Keratinocyte (primary cell): ENCODE results near the gene DUSP7.

Experiments used
- CTCF ChIP-seq, 3 experiments: IDR thresholded peaks in 1 of 3; conservative IDR thresholded peaks in 1 of 3; optimal IDR thresholded peaks in 1 of 3; 2 replicates in 2 of 3; 3 replicates in 1 of 3; pipeline versions ENCODE3 to v1.5.1; 2011; ENCODE audit warnings: low read length in 3 of 3, mild to moderate bottlenecking in 3 of 3, moderate library complexity in 2 of 3, control low read depth in 1 of 3, inconsistent platforms in 1 of 3; ENCODE audit not compliant: insufficient read depth in 2 of 3; ENCODE audit errors: extremely low read depth in 1 of 3
- EZH2 ChIP-seq: IDR thresholded peaks from one replicate; pipeline ENCODE4 v1.6.1; 2012; ENCODE audit warnings: inconsistent platforms, mild to moderate bottlenecking, low read length, moderate library complexity

GRCh38 chr3:52070724-52071621 lies 14.6 kb upstream of the DUSP7 start:
- TF ChIP-seq EZH2 (no peak), CTCF (optimal IDR thresholded peaks at IDR 0.05 in 1 of 3, IDR thresholded peaks at IDR 0.05 in 1 of 3, conservative IDR thresholded peaks at IDR 0.05 in 1 of 3; ENCODE audit: extremely low read depth in 1 of 3, insufficient read depth in 2 of 3, low read length in 3 of 3) (no peak)
